H9 (cell line): Measurements from ENCODE around the gene ZNF487. TPM values are rescaled to one million over a fixed set of nuclear protein-coding genes. Genes with fewer than 3 reads are reported as not detected.

Source experiments
- DNase-seq: peaks from one replicate; pipeline ENCODE4 v3.0.0-alpha.2; 2017
- H2AFZ ChIP-seq: one replicate; pipeline ENCODE4 v1.6.1; 2013; ENCODE audit warnings: mild to moderate bottlenecking, low read length, control low read depth, moderate library complexity
- H2AK5ac ChIP-seq: 2 replicates; pipeline ENCODE4 v1.6.1; 2013; ENCODE audit warnings: low read length, control low read depth, mixed read lengths; ENCODE audit not compliant: insufficient read length
- H2BK120ac ChIP-seq: one replicate; pipeline ENCODE4 v1.6.1; 2013; ENCODE audit warnings: low read depth, mild to moderate bottlenecking, low read length, control low read depth, inconsistent platforms; ENCODE audit not compliant: poor library complexity, severe bottlenecking
- H2BK12ac ChIP-seq: 2 replicates; pipeline ENCODE4 v1.6.1; 2013; ENCODE audit warnings: low read length, control low read depth, mixed read lengths, low read depth; ENCODE audit not compliant: insufficient read length
- H2BK15ac ChIP-seq: 2 replicates; pipeline ENCODE4 v1.6.1; 2013; ENCODE audit warnings: low read depth, low read length, control low read depth
- H2BK20ac ChIP-seq: one replicate; pipeline ENCODE4 v1.6.1; 2013; ENCODE audit warnings: low read depth, mild to moderate bottlenecking, low read length, control low read depth, inconsistent platforms; ENCODE audit not compliant: poor library complexity, severe bottlenecking
- H2BK5ac ChIP-seq: 2 replicates; pipeline ENCODE4 v1.6.1; 2013; ENCODE audit warnings: low read length, control low read depth, mixed read lengths; ENCODE audit not compliant: insufficient read length
- H3K14ac ChIP-seq: 2 replicates; pipeline ENCODE4 v1.6.1; 2013; ENCODE audit warnings: low read length, control low read depth; ENCODE audit not compliant: insufficient read depth
- H3K18ac ChIP-seq: 2 replicates; pipeline ENCODE4 v1.6.1; 2013; ENCODE audit warnings: low read depth, mild to moderate bottlenecking, mixed read lengths, low read length, control low read depth; ENCODE audit not compliant: insufficient read length
- H3K23ac ChIP-seq: 2 replicates; pipeline ENCODE4 v1.6.1; 2013; ENCODE audit warnings: low read length, control low read depth, mixed read lengths, low read depth; ENCODE audit not compliant: insufficient read length
- H3K23me2 ChIP-seq: 2 replicates; pipeline ENCODE4 v1.6.1; 2013; ENCODE audit warnings: low read depth, mild to moderate bottlenecking, mixed read lengths, low read length, control low read depth; ENCODE audit not compliant: insufficient read length, poor library complexity, severe bottlenecking
- H3K27ac ChIP-seq: 2 replicates; pipeline ENCODE4 v1.5.1; 2013; ENCODE audit warnings: low read length, control low read depth, mixed read lengths, low read depth; ENCODE audit not compliant: insufficient read length
- H3K27me3 ChIP-seq: 2 replicates; pipeline ENCODE4 v1.6.1; 2013; ENCODE audit warnings: low read length, control low read depth, inconsistent platforms; ENCODE audit not compliant: insufficient read depth
- H3K4ac ChIP-seq: 2 replicates; pipeline ENCODE4 v1.6.1; 2013; ENCODE audit warnings: low read depth, mild to moderate bottlenecking, control low read depth, inconsistent platforms, low read length, moderate library complexity
- H3K4me1 ChIP-seq: 2 replicates; pipeline ENCODE4 v1.6.1; 2013; ENCODE audit warnings: low read length, control low read depth, inconsistent platforms; ENCODE audit not compliant: insufficient read depth
- H3K4me2 ChIP-seq: 2 replicates; pipeline ENCODE4 v1.6.1; 2013; ENCODE audit warnings: low read length, control low read depth, mixed read lengths; ENCODE audit not compliant: insufficient read length, insufficient read depth
- H3K56ac ChIP-seq: 2 replicates; pipeline ENCODE4 v1.6.1; 2013; ENCODE audit warnings: low read depth, mild to moderate bottlenecking, mixed read lengths, low read length, control low read depth; ENCODE audit not compliant: insufficient read length
- H3K79me1 ChIP-seq: 2 replicates; pipeline ENCODE4 v1.6.1; 2013; ENCODE audit warnings: low read depth, mild to moderate bottlenecking, moderate library complexity, low read length, control low read depth, inconsistent platforms; ENCODE audit not compliant: insufficient read depth, poor library complexity, severe bottlenecking
- H3K79me2 ChIP-seq: 2 replicates; pipeline ENCODE4 v1.6.1; 2013; ENCODE audit warnings: low read length, control low read depth, inconsistent platforms; ENCODE audit not compliant: insufficient read depth
- H3K9ac ChIP-seq: 2 replicates; pipeline ENCODE4 v1.6.1; 2013; ENCODE audit warnings: low read length, control low read depth, mixed read lengths; ENCODE audit not compliant: insufficient read length; ENCODE audit errors: extremely low read depth
- H3K9me3 ChIP-seq: one replicate; pipeline ENCODE4 v1.6.1; 2013; ENCODE audit warnings: low read depth, low read length, inconsistent platforms; ENCODE audit not compliant: control insufficient read depth
- H3T11ph ChIP-seq: one replicate; pipeline ENCODE4 v1.6.1; 2013; ENCODE audit warnings: mild to moderate bottlenecking, low read length, control low read depth, inconsistent platforms
- H4K20me1 ChIP-seq: one replicate; pipeline ENCODE4 v1.6.1; 2013; ENCODE audit not compliant: control insufficient read depth, insufficient read length, insufficient read depth
- H4K5ac ChIP-seq: 2 replicates; pipeline ENCODE4 v1.6.1; 2013; ENCODE audit warnings: low read depth, mild to moderate bottlenecking, mixed read lengths, low read length, control low read depth; ENCODE audit not compliant: insufficient read length
- H4K8ac ChIP-seq: replicated peaks from 2 replicates; pipeline ENCODE4 v1.6.1; 2013; ENCODE audit warnings: low read length, control low read depth, mixed read lengths, low read depth; ENCODE audit not compliant: insufficient read length
- H4K91ac ChIP-seq: 2 replicates; pipeline ENCODE4 v1.6.1; 2013; ENCODE audit warnings: low read depth, mild to moderate bottlenecking, moderate library complexity, mixed read lengths, low read length, control low read depth; ENCODE audit not compliant: insufficient read length
- H3K27ac Mint-ChIP-seq, 3 experiments: 2 replicates in 2 of 3; 3 replicates in 1 of 3; pipeline ENCODE4 v1.8.0; 2020 to 2021; ENCODE audit warnings: mixed read lengths in 3 of 3, mild to moderate bottlenecking in 1 of 3, moderate library complexity in 1 of 3
- H3K27me3 Mint-ChIP-seq: 2 replicates; pipeline ENCODE4 v1.8.0; 2021; ENCODE audit warnings: low read depth, mild to moderate bottlenecking, moderate library complexity, mixed read lengths
- H3K36me3 Mint-ChIP-seq, 3 experiments: 2 replicates in 2 of 3; 3 replicates in 1 of 3; pipeline ENCODE4 v1.8.0; 2020 to 2021; ENCODE audit warnings: low read depth in 3 of 3, mixed read lengths in 3 of 3; ENCODE audit not compliant: insufficient read depth in 1 of 3
- H3K4me1 Mint-ChIP-seq, 2 experiments: 2 replicates each; pipeline ENCODE4 v1.8.0; 2020; ENCODE audit warnings: mixed read lengths in 2 of 2
- H3K4me3 Mint-ChIP-seq, 2 experiments: 2 replicates in 1 of 2; 3 replicates in 1 of 2; pipeline ENCODE4 v1.8.0; 2020 to 2021; ENCODE audit warnings: mild to moderate bottlenecking in 2 of 2, mixed read lengths in 2 of 2, moderate library complexity in 1 of 2
- H3K9me3 Mint-ChIP-seq, 2 experiments: 2 replicates in 1 of 2; 3 replicates in 1 of 2; pipeline ENCODE4 v1.8.0; 2020; ENCODE audit warnings: mild to moderate bottlenecking in 2 of 2, mixed read lengths in 2 of 2, moderate library complexity in 1 of 2
- total RNA-seq: library from RNA; stranded (reverse); gene quantifications from 2 replicates; pipeline ENCODE4 v1.2.1, GENCODE V29; 2021
- TF ChIP-seq, protein P1 (sequence below): fragments of 200-600 bp; sonication (generic); conservative IDR thresholded peaks from 3 replicates; pipeline ENCODE4 v1.8.0; 2021; ENCODE audit warnings: antibody characterized with exemption, mild to moderate bottlenecking

ZNF487 gene
- total RNA-seq, 1 experiment from 2014 or later = 1.4 TPM

- no peak overlapping the region for H3K4ac ChIP-seq
- no peak overlapping the region for H4K5ac ChIP-seq
- H3K4me3 Mint-ChIP-seq = no peak overlapping the region
- no peak overlapping the region for H3K14ac ChIP-seq
- no peak overlapping the region for H3K4me2 ChIP-seq
- no peak overlapping the region for H2BK20ac ChIP-seq
- peaks cover 17 to 50% of the 10 kb centered on the region in 2 experiments for H3K9me3 Mint-ChIP-seq
- H2BK5ac ChIP-seq = no peak overlapping the region
- no peaks in the 10 kb centered on the region for H4K20me1 ChIP-seq
- DNase-seq = no peak
- H3K27me3 ChIP-seq = no peaks in the 10 kb centered on the region
- H3K79me2 ChIP-seq = no peaks in the 10 kb centered on the region
- no peak overlapping the region for H4K8ac ChIP-seq
- no peak overlapping the region for H3K56ac ChIP-seq
- no peaks in the 10 kb centered on the region for H3K4me1 ChIP-seq
- H3K27ac ChIP-seq = no peak overlapping the region
- no peak overlapping the region for H3K9ac ChIP-seq
- H3K27me3 Mint-ChIP-seq = no peaks in the 10 kb centered on the region
- no peak overlapping the region for H3K23ac ChIP-seq
- no peak overlapping the region for H3K18ac ChIP-seq
- H4K91ac ChIP-seq = no peak overlapping the region
- no peak overlapping the region for H2BK12ac ChIP-seq
- H2BK120ac ChIP-seq = no peak overlapping the region
- no peaks in the 10 kb centered on the region for H3K79me1 ChIP-seq
- H3K23me2 ChIP-seq = no peaks in the 10 kb centered on the region
- H2BK15ac ChIP-seq = no peak overlapping the region
- H3K4me1 Mint-ChIP-seq = no peaks in the 10 kb centered on the region
- H2AFZ ChIP-seq = no peak overlapping the region
- H3K9me3 ChIP-seq = no peaks in the 10 kb centered on the region
- no peaks in the 10 kb centered on the region; a peak in 1 of 7 replicates for H3K36me3 Mint-ChIP-seq
- H2AK5ac ChIP-seq = no peak overlapping the region
- TF ChIP-seq, protein P1, sequence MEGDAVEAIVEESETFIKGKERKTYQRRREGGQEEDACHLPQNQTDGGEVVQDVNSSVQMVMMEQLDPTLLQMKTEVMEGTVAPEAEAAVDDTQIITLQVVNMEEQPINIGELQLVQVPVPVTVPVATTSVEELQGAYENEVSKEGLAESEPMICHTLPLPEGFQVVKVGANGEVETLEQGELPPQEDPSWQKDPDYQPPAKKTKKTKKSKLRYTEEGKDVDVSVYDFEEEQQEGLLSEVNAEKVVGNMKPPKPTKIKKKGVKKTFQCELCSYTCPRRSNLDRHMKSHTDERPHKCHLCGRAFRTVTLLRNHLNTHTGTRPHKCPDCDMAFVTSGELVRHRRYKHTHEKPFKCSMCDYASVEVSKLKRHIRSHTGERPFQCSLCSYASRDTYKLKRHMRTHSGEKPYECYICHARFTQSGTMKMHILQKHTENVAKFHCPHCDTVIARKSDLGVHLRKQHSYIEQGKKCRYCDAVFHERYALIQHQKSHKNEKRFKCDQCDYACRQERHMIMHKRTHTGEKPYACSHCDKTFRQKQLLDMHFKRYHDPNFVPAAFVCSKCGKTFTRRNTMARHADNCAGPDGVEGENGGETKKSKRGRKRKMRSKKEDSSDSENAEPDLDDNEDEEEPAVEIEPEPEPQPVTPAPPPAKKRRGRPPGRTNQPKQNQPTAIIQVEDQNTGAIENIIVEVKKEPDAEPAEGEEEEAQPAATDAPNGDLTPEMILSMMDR = no peak
- no peak overlapping the region for H3T11ph ChIP-seq
- H3K27ac Mint-ChIP-seq = no peak overlapping the region
Observed at GRCh38 chr10:43502931-43503330, 66.0 kb downstream of the ZNF487 start.
